Measurements from ENCODE around the gene RDH5.
A peak's percentile ranks its signal among the peaks of the same experiment; 100 is the strongest.

RDH5 gene, protein sequence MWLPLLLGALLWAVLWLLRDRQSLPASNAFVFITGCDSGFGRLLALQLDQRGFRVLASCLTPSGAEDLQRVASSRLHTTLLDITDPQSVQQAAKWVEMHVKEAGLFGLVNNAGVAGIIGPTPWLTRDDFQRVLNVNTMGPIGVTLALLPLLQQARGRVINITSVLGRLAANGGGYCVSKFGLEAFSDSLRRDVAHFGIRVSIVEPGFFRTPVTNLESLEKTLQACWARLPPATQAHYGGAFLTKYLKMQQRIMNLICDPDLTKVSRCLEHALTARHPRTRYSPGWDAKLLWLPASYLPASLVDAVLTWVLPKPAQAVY

DNA sequence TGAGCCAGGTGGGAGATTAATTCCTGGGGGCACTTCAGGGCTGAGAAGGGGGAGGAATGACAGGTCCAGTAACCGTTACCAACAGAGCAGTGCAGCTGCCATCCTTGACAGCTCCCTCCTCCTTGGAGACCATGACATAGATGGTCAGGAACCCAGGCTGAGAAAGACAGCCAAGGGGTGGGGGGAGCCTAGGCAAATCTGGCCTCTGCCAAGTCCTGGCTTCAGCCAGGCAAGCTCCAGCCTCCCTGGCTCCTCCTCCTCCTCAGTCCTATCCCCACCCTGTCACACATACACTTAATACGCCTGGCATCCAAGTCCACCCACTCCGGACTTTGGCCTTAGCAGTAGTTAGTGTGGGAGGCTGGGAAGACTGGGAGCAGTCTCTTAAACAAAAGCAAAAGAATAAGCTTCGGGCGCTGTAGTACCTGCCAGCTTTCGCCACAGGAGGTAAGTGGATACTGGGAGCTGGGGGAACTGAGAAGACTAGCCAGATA, at the start of gene RDH5:
TSS of gene RDH5 (plus strand) at position 323 of the 494 bp plus-strand sequence. CDS start 792 bp downstream, outside the sequence.
- no peaks in the 10 kb centered on the region for H3K9me3 ChIP-seq (ENCODE audit: control insufficient read depth, low read length)
- peak within 1 kb of the TSS; percentile 55 for H3K9ac ChIP-seq (ENCODE audit: low read length)
- peak within 1 kb of the TSS; percentile 48 for H3K4me3 ChIP-seq (ENCODE audit: low read length)
- no peaks in the 10 kb centered on the region for H3K27me3 ChIP-seq (ENCODE audit: control insufficient read depth, insufficient read depth, low read length)
- peaks cover 12% of the 10 kb centered on the region for H3K36me3 ChIP-seq (ENCODE audit: control insufficient read depth, insufficient read depth, low read length)
- H3K4me1 ChIP-seq (ENCODE audit: control insufficient read depth, insufficient read depth, low read length), result peaks cover 84% of the 10 kb centered on the region

DNA sequence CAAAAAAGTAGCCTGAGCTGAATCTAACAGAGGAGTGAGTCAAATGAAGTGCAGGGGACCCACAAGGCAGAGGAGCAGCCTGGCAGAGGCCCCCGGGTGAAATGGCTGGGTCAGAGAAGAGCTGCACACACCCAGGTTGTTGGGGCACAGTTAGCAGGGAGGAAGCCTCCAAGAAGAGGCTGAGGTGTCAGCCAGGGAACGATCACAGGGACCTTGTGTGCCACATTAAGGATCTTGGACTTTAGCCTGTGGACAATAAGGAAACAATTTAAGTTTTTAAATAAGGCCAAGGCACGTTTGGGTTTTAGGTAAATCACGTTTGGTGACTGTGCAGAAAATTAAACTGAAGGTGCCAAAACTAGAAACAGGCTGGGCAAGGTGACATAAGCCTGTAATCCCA, 48.4 kb upstream of the RDH5 start:
- Histone ChIP-seq H3K4me1 (ENCODE audit: control insufficient read depth, insufficient read depth, low read length) (peaks cover 6% of the 10 kb centered on the region), H3K4me3 (ENCODE audit: low read length) (no peak overlapping the region), H3K27me3 (ENCODE audit: control insufficient read depth, insufficient read depth, low read length) (no peaks in the 10 kb centered on the region), H3K9me3 (ENCODE audit: control insufficient read depth, low read length) (no peaks in the 10 kb centered on the region), H3K36me3 (ENCODE audit: control insufficient read depth, insufficient read depth, low read length) (no peaks in the 10 kb centered on the region), H3K9ac (ENCODE audit: low read length) (no peak overlapping the region)

DNA sequence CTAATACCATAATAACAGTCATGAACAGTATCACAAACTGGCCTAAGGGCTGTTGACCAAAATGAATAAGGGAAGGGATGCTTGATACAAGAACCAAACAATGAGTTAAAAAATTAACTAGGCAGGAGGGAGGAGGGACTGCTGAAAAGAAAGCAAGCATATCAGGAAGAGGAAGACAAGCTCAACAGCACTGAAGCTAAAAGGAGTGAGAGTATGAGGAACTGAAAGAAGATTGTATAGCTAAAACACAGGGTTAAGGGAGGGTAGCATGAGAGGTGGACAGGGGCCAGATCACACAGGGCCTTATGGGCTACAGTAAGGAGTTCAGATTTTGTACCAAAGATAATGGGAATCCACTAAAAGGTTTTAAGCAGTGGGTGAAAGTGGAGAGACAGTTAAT, 46.6 kb upstream of the RDH5 start:
- Histone ChIP-seq H3K4me3 (ENCODE audit: low read length) (no peak overlapping the region), H3K9ac (ENCODE audit: low read length) (no peak overlapping the region), H3K9me3 (ENCODE audit: control insufficient read depth, low read length) (no peaks in the 10 kb centered on the region), H3K4me1 (ENCODE audit: control insufficient read depth, insufficient read depth, low read length) (peaks cover 6% of the 10 kb centered on the region), H3K36me3 (ENCODE audit: control insufficient read depth, insufficient read depth, low read length) (no peaks in the 10 kb centered on the region), H3K27me3 (ENCODE audit: control insufficient read depth, insufficient read depth, low read length) (no peaks in the 10 kb centered on the region)

DNA sequence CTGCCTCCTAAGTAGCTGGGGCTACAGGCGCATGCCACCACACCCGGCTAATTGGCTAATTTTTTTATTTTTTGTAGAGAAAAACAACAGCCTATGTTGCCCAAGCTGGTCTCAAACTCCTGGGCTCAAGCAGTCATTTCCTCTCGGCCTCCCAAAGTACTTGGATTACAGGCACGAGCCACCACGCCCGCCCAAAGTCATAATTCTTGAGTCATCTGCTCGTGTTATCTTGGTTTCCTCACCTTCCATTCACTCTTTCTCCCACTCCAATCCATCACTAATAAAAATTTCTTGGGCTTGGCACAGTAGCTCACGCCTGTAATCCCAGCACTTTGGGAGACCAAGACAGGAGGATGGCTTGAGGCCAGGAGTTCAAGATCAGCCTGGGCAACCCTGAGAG, 44.5 kb upstream of the RDH5 start:
- H3K27me3 ChIP-seq (ENCODE audit: control insufficient read depth, insufficient read depth, low read length), result no peaks in the 10 kb centered on the region
- no peaks in the 10 kb centered on the region for H3K9me3 ChIP-seq (ENCODE audit: control insufficient read depth, low read length)
- no peaks in the 10 kb centered on the region for H3K4me1 ChIP-seq (ENCODE audit: control insufficient read depth, insufficient read depth, low read length)
- H3K9ac ChIP-seq (ENCODE audit: low read length), result no peak overlapping the region
- no peaks in the 10 kb centered on the region for H3K36me3 ChIP-seq (ENCODE audit: control insufficient read depth, insufficient read depth, low read length)
- H3K4me3 ChIP-seq (ENCODE audit: low read length), result no peak overlapping the region

DNA sequence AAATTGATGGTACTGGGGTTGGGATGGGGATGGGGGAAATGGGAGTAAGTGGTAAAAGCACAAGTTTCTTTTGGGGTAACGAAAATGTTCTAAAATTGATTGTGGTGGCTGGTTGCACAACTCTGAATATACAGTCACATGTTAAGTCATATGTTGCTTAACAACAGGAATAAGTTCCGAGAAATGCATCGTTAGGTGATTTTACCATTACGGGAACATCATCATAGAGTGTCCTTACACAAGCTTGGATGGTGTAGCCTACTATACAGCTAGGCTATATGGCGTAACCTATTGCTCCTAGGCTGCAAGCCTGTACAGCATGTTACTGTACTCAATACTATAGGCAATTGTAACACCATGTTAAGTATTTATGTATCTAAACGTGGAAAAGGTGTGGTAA, 43.5 kb upstream of the RDH5 start:
- H3K9ac ChIP-seq (ENCODE audit: low read length), result no peak overlapping the region
- H3K27me3 ChIP-seq (ENCODE audit: control insufficient read depth, insufficient read depth, low read length), result no peaks in the 10 kb centered on the region
- no peaks in the 10 kb centered on the region for H3K36me3 ChIP-seq (ENCODE audit: control insufficient read depth, insufficient read depth, low read length)
- no peak overlapping the region for H3K4me3 ChIP-seq (ENCODE audit: low read length)
- no peaks in the 10 kb centered on the region for H3K9me3 ChIP-seq (ENCODE audit: control insufficient read depth, low read length)
- H3K4me1 ChIP-seq (ENCODE audit: control insufficient read depth, insufficient read depth, low read length), result peaks cover 8% of the 10 kb centered on the region

DNA sequence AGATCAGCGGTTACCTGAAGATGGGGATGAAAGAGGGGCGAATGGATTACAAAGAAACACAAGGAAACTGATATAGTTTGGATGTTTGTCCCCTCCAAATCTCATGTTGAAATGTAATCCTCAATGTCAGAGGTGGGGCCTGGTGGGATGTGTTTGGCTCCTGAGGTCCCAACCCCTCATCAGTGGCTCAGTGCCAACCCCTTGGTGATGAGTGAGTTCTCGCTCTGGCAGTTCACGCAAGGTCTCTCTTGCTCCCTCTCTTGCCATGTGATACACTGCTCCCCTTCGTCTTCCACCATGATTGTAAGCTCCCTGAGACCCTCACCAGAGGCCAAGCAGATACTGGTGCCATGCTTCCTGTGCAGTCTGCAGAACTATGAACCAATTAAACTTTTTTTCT, 40.5 kb upstream of the RDH5 start:
- no peaks in the 10 kb centered on the region for H3K9me3 ChIP-seq (ENCODE audit: control insufficient read depth, low read length)
- peaks cover 14% of the 10 kb centered on the region for H3K4me1 ChIP-seq (ENCODE audit: control insufficient read depth, insufficient read depth, low read length)
- H3K9ac ChIP-seq (ENCODE audit: low read length), result no peak overlapping the region
- H3K27me3 ChIP-seq (ENCODE audit: control insufficient read depth, insufficient read depth, low read length), result no peaks in the 10 kb centered on the region
- H3K4me3 ChIP-seq (ENCODE audit: low read length), result no peak overlapping the region
- no peaks in the 10 kb centered on the region for H3K36me3 ChIP-seq (ENCODE audit: control insufficient read depth, insufficient read depth, low read length)

DNA sequence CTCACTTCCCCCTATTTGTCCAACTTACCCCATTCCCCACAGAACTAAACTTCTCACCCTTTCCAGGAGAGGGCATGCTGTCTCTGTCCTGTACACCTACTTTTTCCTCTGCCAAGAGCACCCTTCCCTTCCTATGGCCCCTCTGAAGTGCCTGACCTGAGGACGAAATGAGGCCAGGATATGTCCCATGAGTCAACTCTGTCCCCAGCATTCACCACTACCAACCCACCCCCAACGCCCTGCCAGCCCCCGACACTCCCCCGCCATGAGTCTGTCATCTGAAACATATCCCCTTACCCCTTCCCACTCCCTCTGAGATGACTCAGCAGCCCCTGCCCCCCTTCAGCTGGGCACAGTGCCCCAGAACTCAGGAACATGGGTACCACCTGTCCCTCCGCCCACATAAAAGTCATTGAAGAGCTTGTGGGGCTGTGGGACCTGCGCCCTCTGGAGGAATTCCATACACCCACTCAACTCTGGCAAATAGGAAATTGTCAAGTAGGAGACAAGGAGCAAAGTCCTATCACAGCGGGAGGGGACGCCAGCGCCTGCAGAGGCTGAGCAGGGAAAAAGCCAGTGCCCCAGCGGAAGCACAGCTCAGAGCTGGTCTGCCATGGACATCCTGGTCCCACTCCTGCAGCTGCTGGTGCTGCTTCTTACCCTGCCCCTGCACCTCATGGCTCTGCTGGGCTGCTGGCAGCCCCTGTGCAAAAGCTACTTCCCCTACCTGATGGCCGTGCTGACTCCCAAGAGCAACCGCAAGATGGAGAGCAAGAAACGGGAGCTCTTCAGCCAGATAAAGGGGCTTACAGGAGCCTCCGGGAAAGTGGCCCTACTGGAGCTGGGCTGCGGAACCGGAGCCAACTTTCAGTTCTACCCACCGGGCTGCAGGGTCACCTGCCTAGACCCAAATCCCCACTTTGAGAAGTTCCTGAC, 38.8 kb upstream of the RDH5 start:
- Histone ChIP-seq H3K27me3 (ENCODE audit: control insufficient read depth, insufficient read depth, low read length) (no peaks in the 10 kb centered on the region), H3K4me3 (ENCODE audit: low read length) (peak overlapping the region; percentile 9), H3K9me3 (ENCODE audit: control insufficient read depth, low read length) (no peaks in the 10 kb centered on the region), H3K36me3 (ENCODE audit: control insufficient read depth, insufficient read depth, low read length) (no peaks in the 10 kb centered on the region), H3K4me1 (ENCODE audit: control insufficient read depth, insufficient read depth, low read length) (peaks cover 14% of the 10 kb centered on the region), H3K9ac (ENCODE audit: low read length) (peak overlapping the region; percentile 35)

DNA sequence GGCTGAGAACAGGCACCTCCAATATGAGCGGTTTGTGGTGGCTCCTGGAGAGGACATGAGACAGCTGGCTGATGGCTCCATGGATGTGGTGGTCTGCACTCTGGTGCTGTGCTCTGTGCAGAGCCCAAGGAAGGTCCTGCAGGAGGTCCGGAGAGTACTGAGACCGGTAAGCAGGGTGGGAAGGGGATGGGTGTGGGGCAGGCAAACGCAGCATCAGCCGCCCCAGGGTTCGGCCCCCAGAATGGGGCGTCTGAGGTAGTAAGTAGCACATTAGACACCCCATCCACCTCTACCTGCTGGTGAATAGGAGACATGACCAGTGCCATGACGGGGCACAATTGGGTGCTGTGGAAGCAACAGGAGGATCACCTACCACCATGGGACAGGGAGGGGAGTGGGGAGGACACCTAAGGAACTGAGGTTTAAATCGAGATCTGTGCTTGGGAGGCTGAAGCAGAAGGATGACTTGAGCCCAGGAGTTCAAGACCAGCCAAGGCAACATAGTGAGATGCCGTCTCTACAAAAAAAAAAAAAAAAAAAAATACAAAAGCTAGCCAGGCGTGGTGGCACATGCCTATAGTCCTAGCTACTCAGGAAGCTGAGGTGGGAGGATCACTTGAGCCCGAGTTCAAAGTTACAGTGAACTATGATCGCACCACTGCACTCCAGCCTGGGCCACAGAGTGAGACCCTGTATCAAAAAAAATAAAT, 38.0 kb upstream of the RDH5 start:
- Histone ChIP-seq H3K27me3 (ENCODE audit: control insufficient read depth, insufficient read depth, low read length) (no peaks in the 10 kb centered on the region), H3K9ac (ENCODE audit: low read length) (peak overlapping the region; percentile 35), H3K36me3 (ENCODE audit: control insufficient read depth, insufficient read depth, low read length) (no peaks in the 10 kb centered on the region), H3K4me1 (ENCODE audit: control insufficient read depth, insufficient read depth, low read length) (peaks cover 14% of the 10 kb centered on the region), H3K9me3 (ENCODE audit: control insufficient read depth, low read length) (no peaks in the 10 kb centered on the region), H3K4me3 (ENCODE audit: low read length) (peak overlapping the region; percentile 9)

DNA sequence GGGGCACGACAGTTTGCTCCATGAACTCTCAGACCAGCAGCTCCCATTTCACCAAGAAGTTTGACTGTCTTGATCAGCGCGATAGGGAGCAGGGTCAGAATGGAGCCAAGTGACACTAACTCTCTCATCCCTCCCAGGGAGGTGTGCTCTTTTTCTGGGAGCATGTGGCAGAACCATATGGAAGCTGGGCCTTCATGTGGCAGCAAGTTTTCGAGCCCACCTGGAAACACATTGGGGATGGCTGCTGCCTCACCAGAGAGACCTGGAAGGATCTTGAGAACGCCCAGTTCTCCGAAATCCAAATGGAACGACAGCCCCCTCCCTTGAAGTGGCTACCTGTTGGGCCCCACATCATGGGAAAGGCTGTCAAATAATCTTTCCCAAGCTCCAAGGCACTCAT, 36.5 kb upstream of the RDH5 start:
- Histone ChIP-seq H3K9me3 (ENCODE audit: control insufficient read depth, low read length) (no peaks in the 10 kb centered on the region), H3K27me3 (ENCODE audit: control insufficient read depth, insufficient read depth, low read length) (no peaks in the 10 kb centered on the region), H3K4me3 (ENCODE audit: low read length) (no peak overlapping the region), H3K36me3 (ENCODE audit: control insufficient read depth, insufficient read depth, low read length) (no peaks in the 10 kb centered on the region), H3K9ac (ENCODE audit: low read length) (no peak overlapping the region), H3K4me1 (ENCODE audit: control insufficient read depth, insufficient read depth, low read length) (peaks cover 14% of the 10 kb centered on the region)

DNA sequence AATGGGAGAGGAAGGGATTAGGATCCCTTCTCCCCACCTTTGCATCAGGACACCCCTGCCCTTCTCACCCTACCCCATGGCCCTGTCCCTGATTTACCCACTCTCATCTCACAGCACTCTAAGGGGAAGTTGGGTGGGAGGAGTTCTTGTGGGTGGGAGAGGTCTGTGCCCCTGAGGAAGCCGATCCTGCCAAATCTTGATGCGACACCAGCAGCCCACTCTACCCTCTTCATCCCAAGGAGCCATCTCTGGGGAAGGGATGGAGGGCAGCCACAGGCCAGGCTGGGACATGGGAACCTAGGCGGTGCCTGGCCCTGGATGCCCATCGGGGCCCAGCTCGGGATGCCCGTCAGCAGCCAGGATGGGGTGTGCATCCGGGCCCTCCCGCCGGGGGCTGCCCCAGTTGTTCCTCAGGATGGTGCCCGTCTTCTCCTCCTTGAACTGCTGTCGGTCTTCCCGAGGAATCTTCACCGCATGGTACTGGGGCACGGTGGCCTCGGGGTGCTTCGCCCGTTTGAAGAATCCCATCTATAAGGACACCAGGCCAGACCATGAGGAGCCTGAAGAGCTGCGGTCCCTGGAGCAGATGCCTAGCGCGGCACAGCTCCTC, 35.3 kb upstream of the RDH5 start:
- no peaks in the 10 kb centered on the region for H3K9me3 ChIP-seq (ENCODE audit: control insufficient read depth, low read length)
- no peak overlapping the region for H3K4me3 ChIP-seq (ENCODE audit: low read length)
- H3K9ac ChIP-seq (ENCODE audit: low read length), result no peak overlapping the region
- H3K4me1 ChIP-seq (ENCODE audit: control insufficient read depth, insufficient read depth, low read length), result peaks cover 14% of the 10 kb centered on the region
- H3K36me3 ChIP-seq (ENCODE audit: control insufficient read depth, insufficient read depth, low read length), result no peaks in the 10 kb centered on the region
- H3K27me3 ChIP-seq (ENCODE audit: control insufficient read depth, insufficient read depth, low read length), result no peaks in the 10 kb centered on the region

DNA sequence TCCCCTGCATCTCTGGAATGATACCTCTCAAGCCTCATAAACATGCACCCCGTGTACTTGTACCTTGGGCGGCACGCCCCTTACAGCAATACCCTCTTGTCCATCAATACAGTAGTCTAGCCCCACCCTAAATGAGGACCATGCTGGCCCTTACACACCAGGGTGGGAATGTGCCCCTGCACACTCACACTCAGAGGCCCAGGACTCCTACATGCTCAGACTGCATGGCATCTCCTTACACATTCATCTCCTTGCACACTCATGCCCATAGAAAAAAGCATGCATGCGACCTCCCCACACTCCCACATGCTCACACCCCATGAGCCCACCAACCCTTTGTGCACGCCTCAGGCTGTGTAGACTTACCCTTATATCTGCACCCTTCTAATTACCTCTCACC, 34.5 kb upstream of the RDH5 start:
- H3K27me3 ChIP-seq (ENCODE audit: control insufficient read depth, insufficient read depth, low read length), result no peaks in the 10 kb centered on the region
- peaks cover 14% of the 10 kb centered on the region for H3K4me1 ChIP-seq (ENCODE audit: control insufficient read depth, insufficient read depth, low read length)
- no peak overlapping the region for H3K9ac ChIP-seq (ENCODE audit: low read length)
- H3K4me3 ChIP-seq (ENCODE audit: low read length), result no peak overlapping the region
- H3K36me3 ChIP-seq (ENCODE audit: control insufficient read depth, insufficient read depth, low read length), result no peaks in the 10 kb centered on the region
- no peaks in the 10 kb centered on the region for H3K9me3 ChIP-seq (ENCODE audit: control insufficient read depth, low read length)

Data from mucosa of stomach (tissue), 1 donor.